ENCODE measurements around the gene SKAP1.
A peak's percentile ranks its signal among the peaks of the same experiment; 100 is the strongest.
"Not testable (repeated sequence)": the region's sequence is repeated elsewhere in the genome, so short reads cannot be mapped to it uniquely, and the experiment has no call there.

Gene SKAP1

GRCh38 chr17:48445248-48445620 is 15.2 kb upstream of the SKAP1 start:
- no peak for DNase-seq

DNA sequence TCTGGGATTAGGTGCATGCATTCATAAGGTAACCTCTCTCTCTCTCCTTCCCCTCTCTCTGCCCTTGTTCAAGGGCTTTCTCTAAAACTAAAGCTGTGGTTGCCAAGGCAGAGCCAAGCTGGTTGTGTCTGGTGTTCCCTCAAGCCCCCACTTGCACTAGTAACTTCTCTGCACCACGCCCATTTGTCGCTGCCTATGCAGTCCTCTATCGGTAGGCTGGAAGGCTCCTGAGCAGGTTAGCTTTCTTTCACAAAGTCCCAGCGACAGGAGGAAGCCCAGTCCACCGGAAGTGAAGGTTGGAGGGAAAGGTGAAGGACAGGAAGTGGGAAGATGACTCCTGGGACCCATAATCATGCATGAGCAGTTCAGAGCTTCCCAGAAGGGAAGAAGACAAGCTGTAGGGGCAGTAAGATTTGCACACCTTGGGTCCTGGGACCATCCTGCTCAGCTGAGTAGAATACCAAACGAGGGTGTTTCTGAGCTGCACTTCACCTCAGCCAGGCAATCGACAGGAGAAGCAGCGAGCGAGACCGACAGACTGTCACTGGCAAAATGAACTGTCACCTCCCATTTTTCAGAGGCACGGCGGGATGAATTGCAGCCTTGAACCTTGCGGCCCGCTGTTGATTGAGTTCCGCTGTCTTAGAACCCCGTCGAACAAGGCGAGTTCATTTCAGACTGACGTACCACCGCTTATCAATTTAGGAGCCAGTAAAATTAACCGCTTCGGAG is 14.7 kb upstream of the SKAP1 start:
- DNase-seq, result peak; percentile 33

DNA sequence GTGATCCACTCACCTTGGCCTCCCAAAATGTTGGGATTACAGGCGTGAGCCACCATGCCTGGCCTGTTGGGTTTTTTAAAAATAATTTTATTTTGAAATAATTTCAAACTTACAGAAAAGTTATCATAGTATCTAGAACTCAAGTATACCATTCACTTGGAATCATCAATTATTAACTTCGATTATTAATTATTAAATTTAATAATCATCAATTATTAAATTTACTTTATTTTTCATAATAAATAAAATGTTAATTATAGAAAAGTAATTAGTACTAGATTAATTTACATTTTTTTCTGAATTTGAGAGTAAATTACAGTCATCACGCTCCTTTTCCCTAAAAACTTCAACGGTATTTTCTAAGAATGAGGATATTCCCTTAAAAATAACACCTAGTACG is 13.7 kb upstream of the SKAP1 start:
- no peak for DNase-seq

GRCh38 chr17:48442819-48443218 is 12.8 kb upstream of the SKAP1 start:
- DNase-seq, result no peak

GRCh38 chr17:48441862-48442261 is 11.8 kb upstream of the SKAP1 start:
- no peak for DNase-seq

DNA sequence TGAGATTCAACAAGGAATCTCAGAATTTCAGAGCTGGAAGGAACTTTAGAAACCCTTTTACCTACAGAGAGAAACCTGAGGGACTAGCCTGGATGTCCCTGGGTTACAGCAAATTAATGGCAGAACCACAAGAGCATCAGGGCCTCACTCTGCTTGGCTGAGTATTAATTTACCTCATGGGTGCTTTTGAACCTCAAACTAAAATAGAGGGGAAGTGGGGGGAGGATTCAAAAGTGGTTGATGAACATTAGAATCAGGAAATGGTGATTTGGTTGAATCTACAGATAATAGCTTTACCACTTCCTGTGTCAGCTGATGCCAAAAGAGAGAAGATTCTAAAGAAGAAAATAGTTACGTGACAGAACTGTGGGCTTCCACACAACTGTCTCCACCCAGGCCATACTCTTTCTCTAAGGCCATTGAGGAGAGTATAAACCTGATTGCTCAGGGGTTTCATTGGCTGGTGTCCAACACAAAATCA is 11.3 kb upstream of the SKAP1 start:
- peak; percentile 55 for DNase-seq

DNA sequence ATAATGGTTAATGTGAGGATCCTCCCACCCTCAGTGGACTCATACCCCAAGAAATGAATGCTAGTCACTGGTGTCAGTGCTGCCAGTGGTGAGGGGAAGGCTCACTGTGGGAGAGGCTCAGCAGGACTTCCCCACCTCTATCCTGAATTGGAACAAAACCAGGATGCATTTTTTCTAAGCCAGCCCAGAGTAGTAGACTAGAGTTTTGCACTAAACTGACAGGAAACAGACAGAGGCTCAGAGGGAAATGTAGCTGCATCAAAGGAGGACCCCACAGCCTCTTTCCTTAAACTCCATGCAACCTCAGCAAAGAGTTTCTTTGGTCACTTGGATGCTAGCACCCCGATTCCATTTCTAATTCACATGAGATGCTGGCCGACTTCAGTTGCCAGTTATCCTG is 10.7 kb upstream of the SKAP1 start:
- DNase-seq, result no peak

DNA sequence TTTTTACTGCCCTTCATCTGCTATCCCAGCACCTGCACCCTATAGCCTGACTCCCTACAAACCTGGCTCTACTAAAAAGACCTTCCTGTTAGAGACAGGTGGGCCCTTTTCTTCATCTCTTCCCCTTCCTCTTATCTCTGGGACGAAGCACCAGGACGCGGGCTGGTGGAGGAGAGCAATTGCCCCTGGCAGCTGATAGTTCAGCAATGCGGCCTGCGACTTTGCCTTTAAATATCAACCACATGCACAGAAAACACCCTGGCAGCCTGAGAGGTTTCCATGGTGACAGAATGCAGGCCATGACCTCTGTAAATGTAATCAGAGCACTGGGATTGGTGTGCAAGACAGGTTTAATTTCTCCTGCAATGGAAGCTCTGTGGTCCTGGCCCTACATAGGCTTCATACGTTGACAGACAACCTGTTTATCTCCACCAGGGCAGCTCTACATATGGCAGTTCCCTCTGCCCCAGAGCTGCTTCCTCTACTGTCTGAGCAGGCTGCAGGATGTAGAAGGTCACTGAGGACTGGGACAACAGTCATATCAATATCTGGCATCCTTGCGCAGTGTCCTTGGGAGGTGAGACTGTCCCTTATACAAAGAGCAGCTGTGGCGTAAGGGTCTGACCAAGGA is 10.0 kb upstream of the SKAP1 start:
- DNase-seq, result peak; percentile 73

DNA sequence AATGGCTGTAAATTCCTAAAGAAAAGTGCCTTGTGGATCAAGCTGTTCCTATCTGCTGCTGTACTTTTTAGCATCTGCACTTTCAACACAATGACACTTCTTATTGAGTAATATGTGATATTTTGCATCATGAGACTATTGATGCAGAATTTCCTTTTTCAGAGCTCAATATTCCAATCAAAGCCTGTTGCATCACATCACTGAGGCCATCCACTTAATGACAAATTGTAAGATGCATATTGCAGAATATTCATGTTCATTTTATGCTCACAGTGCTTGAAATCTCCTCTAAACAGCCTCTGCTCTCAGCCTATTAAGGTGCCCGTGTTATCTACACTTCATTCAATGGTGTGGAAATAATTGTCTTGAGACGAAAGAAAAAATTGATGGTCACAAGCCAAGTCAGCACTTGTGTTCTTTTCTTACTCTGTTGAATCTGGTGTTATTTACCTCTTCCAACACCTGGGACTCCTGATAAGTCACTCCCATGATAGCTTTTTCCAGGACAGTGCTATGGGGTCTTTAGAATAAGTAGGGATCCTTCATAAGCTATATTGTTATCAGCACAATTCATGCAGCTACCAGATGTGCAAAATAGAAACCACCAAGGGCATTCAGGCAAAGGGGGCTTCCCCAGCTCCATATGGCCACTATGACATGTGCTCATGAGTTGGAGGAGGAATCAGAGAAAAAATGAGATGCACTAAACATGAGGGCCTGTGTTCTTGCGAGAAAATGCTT is 9.3 kb upstream of the SKAP1 start:
- DNase-seq, result peak; percentile 28

DNA sequence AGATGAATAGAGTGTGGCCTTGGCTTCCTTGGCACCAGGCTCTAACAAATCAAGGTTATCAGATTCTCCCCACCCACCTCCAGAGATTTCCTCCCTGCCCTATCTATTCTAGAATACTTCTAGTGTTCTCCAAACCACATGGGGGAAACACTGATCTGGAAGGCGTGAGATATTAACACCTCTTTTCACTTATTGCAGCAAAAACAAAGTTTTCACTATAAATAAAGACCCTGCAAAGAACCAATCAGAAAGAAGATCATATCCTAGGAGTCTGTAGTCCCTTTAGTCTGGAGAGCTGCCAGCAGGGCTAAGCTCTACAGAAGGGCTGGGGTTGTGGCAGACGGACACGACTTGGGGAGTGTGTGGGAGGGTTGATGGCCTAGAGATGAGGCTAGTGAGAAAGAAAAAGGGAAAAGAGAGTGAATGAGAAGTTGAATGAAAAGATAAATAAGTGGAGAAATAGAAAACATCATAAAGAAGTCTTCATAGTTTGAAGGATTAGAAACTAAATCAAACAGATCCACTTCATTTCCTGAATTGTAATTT is 8.6 kb upstream of the SKAP1 start:
- no peak for DNase-seq

GRCh38 chr17:48433896-48434295 is 3.9 kb upstream of the SKAP1 start:
- DNase-seq, result no peak

DNA sequence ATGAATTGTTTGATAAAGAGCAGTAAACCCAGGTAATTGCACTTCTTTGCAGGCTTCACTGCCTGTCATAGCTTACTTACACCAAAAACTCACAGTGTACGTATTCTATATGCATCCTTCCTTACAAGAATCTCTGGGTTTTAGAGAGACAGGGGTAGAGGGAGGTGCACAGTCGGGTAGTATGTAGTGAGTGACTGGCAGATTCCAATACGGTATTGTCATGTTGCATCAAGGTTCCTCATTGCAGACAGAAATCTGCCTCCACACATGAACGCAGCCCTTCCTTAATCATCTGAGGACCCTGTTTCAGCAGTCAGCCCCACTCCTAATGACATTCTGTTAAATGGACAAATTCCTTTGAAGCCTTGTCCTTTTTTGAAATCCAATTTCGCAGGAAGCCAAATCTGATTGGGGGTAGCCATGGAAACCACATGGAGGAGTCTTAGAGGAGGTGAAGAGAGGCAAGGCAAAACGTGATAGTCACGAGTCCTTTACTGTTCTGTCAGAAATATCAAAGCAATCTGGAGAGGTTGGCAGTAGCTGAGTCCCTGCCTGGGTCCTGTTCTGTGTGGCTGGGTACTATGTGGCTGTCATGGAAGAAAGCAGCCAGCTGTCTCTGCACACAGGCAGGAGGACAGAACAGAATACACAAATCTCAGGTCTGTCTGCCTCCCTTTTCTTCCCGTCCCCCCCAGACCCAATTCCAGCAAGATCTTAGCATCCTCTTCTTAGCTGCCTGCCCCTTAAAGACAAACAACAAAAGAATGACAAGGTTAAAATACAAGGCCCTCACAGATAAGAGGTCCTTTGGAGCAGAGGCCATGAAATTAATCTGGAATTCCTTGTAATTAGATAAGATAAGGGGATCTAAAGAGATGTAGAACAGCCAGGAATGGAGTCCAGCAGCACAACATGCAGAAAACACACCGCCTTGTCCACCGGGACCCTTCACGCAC is 3.1 kb upstream of the SKAP1 start:
- DNase-seq, result no peak

DNA sequence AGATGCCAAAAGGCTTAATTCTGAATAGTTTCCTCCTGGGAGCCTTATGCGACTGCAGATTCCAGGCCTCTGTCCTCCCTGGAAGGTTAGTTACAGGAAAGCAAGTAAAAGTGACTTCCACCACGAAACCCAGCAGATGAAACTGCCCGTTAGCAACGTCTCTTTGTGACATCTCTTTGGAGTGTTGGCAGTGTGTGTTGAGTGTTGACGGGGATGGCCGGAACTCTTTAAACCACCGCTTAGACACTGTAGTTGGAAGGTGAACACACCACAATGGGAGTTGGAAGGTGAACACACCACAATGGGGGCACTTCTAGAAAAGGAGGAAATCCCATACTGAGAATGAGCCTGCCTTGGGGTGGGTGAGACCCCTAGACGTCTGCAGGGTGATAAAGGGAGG is 858 bp downstream of the SKAP1 start:
- peak; percentile 53 for DNase-seq

GRCh38 chr17:48427598-48427997 is 2.4 kb downstream of the SKAP1 start:
- DNase-seq, result peak; percentile 62

DNA sequence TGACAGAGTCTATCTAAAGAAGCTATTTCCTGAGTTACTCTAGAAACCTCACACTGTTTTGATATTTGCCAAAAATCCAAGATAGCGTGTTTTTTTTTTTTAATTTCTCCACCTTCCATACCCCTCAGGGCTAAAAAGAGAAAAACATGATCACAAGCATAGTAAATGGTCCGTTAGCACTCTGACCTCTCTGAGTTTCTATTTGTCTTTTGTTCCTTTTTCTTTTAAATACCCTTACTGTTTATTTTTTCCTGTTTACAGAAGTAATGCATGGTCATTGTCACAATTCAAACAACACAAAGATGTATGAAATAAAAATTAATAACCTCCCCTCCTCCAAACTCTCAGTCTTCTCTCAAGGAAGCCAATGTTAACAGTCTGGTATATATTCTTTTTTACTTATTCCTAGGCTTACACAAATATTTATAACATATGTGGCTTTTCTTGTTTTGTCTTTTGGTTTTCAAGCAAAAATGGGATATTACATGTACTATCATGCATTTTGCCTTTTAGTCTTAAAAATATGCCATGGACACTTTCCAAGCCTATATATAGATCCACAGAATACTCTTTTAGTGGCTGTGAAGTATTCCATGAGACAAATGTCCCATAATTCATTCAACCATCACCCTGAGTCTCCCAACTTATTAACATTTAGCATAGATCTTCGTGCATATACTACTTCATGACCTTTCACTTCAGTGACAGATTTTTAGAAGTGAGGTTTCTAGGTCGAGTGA is 3.1 kb downstream of the SKAP1 start:
- no peak for DNase-seq

DNA sequence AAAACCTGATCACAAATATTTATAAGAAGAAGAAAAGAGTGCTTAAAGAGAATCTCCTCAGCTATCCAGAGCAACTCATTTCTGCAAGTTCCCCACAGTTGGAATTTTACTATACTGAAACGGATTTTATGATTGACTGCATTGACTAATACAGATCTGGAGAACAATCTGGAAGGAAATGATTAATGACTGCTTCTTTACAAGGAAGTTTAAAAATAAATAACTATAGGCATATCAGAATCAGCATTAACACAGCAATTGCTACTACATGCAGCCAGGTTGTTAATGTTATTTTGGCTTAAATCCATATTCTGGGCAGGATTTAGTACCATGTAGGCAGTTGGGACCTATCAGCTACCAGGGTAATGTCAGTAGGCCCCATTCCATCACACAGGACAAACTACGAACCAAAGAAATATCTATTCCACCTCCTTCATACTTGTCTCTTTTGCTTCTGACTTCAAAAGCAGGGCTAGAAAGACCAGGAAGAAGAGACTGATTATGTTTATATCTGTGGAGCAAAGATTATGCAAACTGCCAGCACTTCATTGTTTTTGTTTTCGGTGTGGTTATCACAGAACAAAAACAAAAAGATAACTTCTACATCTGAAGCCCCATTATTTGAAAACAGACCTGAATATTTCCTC is 3.9 kb downstream of the SKAP1 start:
- DNase-seq, result no peak

DNA sequence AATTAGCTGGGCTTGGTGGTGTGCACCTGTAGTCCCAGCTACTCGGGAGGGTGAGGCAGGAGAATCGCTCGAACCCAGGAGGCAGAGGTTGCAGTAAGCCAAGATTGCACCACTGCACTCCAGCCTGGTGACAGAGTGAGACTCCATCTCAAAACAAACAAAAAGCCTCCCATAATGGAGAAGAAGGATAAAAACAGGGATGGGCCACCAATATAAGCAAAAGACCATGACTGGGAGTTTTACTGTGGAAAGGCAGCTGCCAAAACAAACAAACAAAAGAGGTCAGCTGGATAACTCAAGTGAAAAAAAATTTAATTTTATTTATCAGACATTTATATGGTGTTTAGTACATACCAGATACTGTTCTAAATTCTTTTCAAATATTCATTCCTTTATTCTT is 8.0 kb downstream of the SKAP1 start:
- DNase-seq, result not testable (repeated sequence)

GRCh38 chr17:48420823-48421222 is 9.2 kb downstream of the SKAP1 start:
- no peak for DNase-seq

DNA sequence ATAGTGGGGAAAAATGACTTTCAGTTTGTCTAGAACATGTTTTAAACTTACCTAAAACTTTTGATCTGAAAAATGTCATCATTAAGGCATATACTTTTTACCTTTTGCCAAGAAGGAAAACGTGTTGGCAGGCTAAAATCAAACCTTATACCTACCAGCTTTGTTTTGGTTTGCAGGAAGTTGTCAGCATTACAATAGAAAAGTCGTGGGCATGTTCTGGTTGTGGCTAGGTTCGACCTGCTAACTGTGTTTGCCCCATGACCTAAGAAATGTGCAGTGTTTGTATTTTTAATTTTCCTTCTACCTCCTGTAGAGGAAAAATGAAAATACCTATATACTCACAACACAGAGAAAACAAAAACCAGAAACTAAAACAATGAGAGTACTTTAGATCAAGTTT is 13.0 kb downstream of the SKAP1 start:
- no peak for DNase-seq

GRCh38 chr17:48413613-48414405 is 16.2 kb downstream of the SKAP1 start:
- DNase-seq, result no peak
